Stimulated activated CD4-positive, alpha-beta T cell treated with anti-CD3 and anti-CD28 coated beads, TNF-alpha, amount 100 ng/mL, for 24 hours (primary cell): ENCODE data around the gene KISS1R.
A peak's percentile ranks its signal among the peaks of the same experiment; 100 is the strongest.
"Not testable (repeated sequence)": the region's sequence is repeated elsewhere in the genome, so short reads cannot be mapped to it uniquely, and the experiment has no call there.

Source experiments
- DNase-seq, 3 experiments: peaks; one replicate each; pipeline ENCODE4 v3.0.0-alpha.2; 2020; ENCODE audit warnings: low read depth in 3 of 3

The KISS1R gene

DNA sequence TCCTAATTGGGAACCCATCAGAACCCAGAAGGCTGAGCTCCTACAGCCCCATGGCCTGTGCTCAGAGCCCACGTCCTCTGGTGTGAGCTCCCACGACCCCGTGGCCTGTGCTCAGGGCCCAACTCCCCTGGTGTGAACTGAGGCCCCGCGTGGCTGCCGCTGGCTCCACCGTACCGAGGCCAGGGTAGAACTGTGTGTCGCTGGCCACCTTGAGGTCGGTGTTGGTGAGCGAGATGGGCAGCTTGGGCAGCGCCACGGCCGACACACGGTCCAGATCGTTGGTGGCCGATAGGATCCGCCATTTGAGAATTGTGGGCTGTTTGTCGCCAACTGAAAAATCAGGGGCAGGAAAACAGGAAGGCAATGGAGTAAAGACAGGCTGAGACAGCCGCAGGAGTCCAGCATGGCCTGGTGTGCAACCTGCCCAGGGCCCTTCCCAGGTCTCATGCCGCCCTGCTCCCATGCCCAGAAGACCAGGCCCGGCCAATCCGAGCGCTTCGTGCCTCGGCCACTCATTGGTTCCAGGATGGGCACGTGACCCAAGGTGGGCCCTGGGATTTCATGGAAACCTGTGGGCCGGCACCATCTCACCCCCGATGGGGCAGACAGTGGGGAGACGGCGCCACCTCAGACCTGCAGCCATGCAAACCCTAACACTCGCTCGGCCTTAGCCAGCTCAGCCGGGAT, 35.6 kb upstream of the KISS1R start:
- no peak for DNase-seq

DNA sequence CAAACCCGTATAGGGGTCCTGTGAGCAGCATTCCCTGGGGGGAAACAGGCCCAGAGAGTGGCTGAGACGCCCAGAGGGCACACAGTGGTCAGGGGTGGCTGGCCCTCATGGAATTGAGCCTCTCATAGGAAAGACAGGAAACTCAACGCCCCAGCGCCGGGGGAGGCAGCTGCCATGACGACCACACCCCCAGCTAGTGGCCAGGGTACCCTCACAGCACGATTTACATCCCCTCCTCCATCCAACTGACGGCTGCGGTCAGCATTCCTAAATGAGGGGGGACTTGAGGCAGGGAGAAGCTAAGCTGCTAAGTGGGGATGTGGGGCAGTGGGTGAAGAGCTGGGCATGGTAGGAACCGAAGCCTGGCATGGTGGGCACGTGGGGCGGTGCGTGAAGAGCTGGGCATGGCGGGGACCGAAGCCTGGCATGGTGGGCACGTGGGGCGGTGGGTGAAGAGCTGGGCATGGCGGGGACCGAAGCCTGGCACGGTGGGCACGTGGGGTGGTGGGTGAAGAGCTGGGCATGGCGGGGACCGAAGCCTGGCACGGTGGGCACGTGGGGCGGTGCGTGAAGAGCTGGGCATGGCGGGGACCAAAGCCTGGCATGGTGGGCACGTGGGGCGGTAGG, 34.1 kb upstream of the KISS1R start:
- DNase-seq, result no peak

DNA sequence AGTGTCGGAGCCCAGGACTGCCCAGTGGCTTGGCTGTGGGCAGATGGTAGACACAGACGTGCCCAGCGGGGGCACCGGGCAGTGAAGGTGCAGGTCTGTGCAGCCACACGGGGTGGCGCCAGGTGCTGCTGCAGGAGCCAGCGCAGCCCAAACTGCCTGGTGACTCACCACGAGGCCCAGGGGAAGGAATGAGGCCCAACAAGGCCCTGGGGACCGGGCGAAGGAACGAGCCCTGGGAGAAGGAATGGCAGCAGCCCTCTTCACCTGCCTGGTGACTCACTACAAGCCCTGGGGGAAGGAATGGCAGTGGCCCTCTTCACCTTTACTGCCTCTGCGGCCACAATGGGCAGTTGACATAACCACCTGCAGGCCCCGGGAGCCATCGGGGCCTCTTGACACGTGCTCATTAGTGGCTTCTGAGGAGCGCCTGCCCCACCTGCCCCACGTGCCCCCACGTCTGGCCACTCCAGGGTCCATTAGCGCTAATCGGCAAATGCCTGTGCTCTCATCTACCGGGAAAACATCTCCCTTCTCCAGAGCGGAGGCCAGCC, 33.4 kb upstream of the KISS1R start:
- DNase-seq, result no peak

DNA sequence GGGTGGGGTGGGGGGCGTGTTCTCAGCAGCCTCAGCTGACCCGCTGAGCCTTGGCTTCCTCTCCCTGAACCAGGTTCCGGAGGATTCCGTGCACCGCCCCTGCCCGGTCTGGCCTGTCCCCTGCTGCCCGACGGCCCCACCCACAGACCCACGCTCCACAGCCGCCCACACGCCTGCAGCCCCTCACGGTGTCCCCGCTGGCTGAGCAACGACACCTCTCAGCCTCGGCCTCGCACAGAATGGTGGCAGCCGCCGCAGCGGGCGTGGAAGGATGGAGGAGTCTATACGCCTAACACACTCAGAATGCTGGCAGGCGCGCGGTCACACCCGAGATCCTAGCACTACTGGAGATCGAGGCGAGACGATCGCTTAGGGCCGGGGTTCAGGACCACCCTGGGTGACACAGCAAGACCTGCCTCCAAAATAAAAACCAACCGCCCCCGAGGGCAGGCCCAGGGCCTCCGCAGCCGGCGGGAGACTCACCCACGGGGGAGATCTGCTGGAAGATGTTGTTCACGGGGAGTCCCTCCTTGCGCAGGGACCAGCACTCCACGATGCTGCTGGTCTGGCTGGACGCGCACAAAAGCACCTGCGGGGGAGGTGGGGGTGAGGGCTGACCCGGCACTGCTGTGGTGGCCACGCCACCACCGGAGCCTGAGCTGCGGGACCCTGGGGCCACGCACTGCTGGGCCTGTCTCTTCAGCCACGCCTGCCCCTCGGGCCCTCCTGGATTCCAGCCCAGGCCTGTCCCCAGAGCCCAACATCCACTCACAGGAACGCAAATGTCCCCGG, 32.5 kb upstream of the KISS1R start:
- no peak for DNase-seq

DNA sequence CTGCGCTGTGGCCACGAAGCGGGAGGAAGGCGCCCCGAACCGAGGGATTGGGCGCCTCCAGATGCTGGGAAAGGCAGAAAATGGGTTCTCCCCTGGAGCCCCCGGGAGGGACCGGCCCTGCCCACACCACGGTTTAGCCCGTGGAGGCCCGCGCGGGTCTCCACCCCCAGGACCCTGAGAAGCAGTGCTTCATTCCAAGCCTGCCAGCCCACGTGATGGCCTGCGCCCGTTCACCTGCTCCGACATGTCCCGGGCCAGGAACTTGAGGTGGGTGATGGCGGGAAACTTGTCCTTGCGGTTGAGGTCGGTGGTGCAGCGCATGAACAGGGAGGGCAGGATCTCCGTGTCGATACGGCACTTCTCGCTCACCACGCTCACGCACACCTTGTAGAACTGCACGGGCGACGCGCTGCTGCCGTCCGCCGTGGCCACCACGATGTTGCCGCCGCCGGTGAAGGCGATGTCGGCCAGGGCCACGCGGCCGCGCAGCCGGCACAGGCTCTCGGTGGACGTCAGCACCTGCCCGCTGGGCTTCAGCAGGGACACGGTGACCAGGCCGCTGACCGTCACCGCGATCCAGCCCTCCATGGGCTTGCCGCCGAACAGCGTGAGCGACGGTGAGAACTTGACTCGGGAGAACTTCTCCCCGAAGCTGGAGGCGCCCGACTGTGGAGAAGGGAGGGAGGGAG, 31.5 kb upstream of the KISS1R start:
- DNase-seq, result no peak

DNA sequence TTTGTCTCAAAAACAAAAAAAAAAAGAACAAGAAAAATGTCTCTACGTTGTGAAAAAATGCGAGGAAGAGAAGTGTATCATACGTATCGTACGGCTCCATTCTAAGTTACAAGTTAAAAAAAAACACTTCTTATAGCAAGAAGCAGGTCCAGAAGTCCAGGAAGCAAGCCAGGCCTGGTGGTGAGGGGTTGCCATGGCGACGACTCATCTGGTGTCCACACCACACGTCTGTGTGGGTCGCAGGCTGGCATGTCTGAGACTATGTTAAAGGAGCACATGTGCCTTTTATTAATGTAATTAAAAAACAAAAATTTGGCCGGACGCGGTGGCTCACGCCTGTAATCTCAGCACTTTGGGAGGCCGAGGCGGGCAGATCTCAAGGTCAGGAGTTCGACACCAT, 30.1 kb upstream of the KISS1R start:
- DNase-seq, result no peak

DNA sequence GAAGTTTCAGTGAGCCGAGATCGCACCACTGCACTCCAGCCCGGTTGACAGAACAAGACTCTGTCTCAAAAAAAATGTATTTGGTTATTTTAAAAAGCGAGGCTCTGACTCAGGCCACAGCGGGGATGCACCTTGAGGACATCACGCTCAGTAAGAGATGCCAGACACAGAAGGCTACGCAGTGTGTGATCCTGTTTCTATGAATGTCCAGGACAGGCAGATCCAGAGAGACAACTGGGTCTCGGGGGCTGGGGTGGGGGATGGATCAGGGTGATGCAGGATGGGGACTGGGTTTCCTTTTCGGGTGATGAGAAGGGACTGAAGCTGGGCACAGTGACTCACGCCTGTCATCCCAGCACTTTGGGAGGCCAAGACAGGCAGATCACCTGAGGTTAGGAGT, 29.5 kb upstream of the KISS1R start:
- no peak for DNase-seq

DNA sequence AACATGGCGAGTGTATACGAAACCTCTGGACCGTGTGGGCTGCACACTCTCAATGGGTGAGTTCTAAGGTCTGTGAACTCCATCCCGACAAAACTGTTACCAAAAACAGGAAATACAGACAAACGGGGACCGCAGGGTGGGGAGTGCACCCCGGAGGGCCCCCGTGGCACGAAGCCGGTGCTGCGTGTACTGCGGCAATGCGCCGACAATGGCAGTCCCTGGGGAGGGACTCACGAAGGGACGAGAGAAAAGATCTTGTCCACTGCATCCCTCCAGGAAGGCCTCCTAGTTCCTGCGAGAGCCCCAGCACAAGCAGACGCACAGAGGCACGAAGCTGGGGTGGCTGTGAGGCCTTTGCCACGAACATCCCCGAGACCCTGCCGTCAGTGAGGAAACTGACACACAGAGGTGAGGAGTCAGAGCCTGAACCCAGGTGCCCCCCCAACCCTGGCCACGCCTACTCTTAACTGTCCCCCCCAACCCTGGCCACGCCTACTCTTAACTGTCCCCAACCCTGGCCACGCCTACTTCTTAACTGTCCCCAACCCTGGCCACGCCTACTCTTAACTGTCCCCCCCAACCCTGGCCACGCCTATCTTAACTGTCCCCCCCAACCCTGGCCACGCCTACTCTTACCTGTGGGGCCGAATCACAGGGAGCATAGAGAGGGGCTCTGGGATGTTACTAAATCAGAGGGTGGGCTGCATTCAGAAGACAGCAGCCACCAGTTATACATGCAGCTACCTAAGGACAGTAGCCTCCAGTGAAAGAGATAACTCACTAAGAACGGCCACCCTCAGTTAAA, 28.4 kb upstream of the KISS1R start:
- DNase-seq, result peak in 1 of 3 experiments; percentile 43

DNA sequence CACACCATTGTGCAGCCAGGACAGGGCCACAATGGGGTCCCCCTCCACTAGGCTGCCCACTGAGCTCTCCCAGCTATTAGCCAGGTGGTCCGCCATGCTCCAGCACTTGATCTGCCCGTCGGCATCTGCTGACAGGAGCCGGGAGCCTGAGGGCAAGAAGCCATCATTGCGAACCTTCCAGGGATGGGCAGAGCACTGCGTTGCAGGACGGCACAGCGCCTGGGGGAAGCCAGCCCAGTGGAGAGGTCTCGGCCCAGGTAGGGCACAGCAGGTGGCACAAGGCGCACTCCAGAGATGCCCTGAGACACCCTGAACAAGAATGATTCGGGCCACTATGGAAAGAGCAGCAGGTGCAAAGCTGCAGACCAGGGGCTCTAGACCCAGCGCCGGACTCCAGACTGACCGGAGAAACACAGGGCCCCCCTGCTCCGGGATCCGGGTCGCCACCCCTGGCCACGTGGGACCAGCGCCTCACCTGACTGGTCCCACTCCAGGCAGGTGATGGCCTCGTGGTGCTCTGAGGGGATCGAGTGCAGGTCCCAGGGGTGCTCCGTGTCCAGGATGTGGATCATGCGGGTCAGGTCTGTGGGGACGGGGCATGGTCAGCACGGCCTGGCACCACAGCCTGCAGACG, 27.4 kb upstream of the KISS1R start:
- no peak for DNase-seq

DNA sequence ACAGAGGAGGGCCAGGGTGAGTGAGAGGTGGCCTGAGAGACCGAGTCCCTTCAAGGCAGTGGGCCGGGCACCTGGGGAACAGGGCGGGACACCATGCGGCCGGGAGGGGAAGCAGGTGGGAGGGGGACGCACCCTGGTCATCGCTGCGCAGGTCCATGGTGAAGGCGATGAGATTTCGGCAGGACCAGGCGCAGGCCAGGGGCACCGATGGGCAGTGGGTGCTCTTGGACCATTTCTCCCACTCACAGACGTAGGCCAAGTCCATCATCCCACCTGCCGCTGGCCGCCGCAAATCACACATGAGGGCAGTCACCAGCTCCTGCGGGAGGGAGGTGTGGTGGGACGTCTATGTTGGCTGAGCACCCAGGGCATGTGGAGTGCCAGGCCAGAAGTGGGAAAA, 26.3 kb upstream of the KISS1R start:
- DNase-seq, result no peak

DNA sequence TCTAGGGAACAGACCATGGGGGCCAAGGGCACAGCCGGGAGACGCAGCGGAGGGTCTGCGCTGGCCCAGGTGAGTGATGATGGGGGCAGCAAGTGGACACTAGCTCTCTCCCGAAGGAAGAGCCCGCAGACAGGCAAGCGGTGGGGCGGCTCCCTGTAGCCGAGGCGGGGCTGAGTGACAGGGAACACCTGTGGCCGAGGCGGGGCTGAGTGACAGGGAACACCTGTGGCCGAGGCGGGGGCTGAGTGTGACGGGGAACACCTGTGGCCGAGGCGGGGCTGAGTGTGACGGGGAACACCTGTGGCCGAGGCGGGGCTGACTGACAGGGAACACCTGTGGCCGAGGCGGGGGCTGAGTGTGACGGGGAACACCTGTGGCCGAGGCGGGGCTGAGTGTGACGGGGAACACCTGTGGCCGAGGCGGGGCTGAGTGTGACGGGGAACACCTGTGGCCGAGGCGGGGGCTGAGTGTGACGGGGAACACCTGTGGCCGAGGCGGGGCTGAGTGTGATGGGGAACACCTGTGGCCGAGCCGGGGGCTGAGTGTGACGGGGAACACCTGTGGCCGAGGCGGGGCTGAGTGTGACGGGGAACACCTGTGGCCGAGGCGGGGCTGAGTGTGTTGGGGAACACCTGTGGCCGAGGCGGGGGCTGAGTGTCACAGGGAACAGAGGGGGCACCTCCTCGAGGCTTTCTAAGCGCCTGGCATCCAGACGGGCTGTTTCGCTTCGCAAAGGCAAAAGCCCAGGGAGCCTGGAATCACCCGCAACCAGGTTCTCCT, 25.5 kb upstream of the KISS1R start:
- not testable (repeated sequence) for DNase-seq

DNA sequence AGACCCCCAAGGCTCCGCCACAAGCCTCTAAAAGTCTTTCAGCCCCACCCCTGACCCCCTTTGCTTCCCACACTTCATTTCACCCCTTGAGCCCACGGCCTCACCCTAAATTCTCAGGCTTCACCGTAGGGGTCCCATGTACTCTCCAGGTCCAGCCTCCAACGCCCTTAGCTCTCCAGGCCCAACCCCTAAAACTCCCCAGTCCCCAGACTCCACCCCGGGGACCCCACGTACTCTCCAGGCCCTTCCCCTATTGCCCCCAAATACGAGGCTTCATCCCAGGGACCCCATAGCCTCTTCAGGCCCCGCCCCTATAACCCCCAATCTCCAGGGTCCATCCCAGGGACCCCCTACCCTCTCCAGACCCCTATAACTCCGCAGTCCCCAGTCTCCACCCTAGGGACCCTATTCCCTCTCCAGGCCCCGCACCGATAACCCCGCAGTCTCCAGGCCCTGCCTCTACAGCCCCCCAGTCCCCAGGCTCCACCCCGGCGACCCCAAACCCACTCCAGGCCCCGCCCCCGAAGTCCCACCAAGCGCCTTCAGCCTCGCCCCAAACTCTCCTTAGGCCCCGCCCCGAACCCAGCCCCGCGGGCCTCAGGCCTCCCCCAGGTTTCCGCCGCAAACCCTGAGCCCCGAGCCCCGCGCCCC, 24.8 kb upstream of the KISS1R start:
- no peak for DNase-seq

DNA sequence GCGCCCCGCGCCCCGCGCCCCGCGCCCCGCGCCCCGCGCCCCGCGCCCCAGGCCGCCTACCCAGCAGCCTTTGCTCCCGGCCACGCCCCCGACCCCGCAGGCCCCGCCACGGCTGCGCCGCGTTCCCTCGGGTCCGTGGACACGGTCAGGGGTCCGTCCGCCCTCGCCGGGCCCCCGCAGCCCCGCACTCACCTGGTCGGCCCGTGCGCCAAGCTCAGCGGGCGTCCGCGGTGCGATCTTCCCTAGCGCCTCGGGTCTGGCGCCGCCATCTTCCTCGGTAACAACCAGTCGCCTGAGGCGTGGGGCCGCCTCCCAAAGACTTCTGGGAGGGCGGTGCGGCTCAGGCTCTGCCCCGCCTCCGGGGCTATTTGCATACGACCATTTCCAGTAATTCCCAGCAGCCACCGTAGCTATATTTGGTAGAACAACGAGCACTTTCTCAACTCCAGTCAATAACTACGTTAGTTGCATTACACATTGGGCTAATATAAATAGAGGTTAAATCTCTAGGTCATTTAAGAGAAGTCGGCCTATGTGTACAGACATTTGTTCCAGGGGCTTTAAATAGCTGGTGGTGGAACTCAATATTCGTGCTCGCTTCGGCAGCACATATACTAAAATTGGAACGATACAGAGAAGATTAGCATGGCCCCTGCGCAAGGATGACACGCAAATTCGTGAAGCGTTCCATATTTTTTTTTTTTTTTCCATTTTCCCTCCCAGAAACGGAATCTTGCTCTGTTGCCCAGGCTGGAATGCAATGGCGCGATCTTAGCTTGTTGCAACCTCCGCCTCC, 24.0 kb upstream of the KISS1R start, which contains the start of the genes MED16 and RNU6-9:
Gene MED16 (minus strand): TSS at position 294 of the 796 bp plus-strand sequence. CDS start 2,056 bp downstream, outside the sequence.
Gene RNU6-9 (plus strand): TSS at position 591 of the 796 bp plus-strand sequence.
- peak; percentile 75 to 87 (median 81) for DNase-seq

DNA sequence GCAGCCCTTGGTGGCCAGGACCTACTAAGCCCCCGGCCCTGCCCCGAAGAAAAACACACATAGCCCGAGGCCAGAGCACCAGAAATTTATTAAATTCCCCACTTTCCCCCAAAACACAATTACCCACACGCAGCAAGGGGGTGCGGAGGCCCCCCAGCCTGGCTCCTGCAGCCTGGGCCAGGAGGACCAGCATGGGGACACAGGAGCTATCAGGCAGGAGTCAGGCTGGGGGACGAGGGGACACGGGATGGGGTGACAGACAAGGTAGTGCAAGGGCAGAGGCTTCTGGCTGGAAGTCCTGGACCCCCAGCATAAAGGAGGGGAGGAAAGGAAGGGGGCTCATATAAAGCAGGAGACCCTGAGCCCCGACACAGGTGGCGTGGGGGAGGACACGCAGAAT, 20.7 kb upstream of the KISS1R start:
- DNase-seq, result no peak

DNA sequence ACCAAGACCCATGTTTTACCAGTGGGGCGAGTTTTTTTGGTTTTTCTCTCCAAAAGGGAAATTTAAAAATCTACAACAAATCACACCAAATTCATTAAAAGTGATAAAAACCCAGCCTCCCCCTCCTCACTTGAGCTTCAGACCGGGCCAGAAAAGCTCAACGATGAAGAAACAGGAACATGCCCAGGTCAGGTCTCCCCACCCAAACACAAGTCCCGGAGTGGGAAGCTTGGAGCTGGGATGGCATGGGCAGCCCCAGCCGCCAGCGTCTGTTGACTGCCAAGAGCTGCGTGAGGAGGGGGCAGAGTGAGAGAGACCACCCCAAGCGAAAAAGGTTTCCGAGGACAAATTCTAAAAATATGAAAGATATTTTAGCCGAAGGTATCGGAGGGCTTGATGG, 20.1 kb upstream of the KISS1R start:
- DNase-seq, result no peak

DNA sequence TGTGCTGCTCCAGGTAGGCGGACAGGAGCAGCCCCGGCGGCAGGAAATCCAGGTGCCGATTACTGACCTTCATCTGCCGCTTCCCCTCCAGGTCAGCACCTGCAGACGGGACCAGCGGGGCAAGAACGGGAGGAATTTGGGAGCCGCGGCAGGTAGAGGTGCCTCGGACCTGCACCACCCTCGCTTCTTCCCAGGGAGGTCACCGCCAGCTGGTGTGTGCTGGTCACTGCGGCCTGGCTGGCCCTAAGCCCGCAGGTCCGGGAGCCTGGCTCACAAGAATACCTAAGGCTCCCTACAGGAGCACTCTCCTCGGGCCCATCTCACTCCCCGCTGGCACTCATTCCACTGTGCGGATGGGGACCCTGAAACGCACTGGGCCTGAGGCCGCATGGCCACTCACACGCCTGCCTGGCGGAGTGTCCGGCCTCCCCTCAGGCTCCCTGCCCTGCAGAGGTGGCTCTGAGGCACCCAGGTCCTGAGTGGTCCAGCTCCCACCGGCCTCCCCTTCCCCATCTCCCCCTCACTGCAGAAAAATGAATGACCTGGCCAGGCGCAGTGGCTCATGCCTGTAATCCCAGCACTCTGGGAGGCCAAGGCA, 19.6 kb upstream of the KISS1R start:
- DNase-seq, result no peak

DNA sequence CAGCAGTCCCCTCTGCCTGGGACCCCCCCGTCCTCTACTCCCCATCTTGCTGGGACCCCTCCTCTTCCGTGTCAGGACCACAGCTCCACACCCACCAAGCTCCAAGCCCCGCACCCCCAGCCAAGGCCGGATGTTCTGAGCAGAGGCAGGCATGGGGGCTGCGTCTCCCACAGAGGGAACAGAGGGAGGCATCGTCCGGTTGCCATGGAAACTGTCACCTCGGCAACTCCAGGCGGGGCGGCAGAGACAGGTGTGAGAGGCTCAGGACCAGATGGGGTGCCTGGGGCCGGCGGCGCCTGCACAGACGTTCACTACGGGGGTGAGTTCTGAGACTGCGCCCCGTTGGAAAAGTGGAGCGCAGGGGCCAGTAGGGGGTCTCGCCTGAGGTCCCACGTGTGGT, 18.5 kb upstream of the KISS1R start:
- DNase-seq, result no peak
